Measurements from ENCODE around the gene GAS7. TPM values are rescaled to one million over a fixed set of nuclear protein-coding genes. Genes with fewer than 3 reads are reported as not detected.

Gene GAS7
- total RNA-seq, 2 experiments from 2014 or later: 1.6 to 2.1 TPM

GRCh38 chr17:10106067-10106466, 92.3 kb downstream of the GAS7 start:
- Mint-ChIP-seq H3K4me1 (ENCODE audit: low read depth) (peaks cover 8% of the 10 kb centered on the region), H3K27me3 (no peaks in the 10 kb centered on the region), H3K9me3 (no peaks in the 10 kb centered on the region), H3K27ac (no peak overlapping the region), H3K4me3 (no peak overlapping the region), H3K36me3 (ENCODE audit: low read depth) (no peaks in the 10 kb centered on the region)
- CTCF ChIA-PET: no interaction called here
- ATAC-seq: no peak
- no peak for TF ChIP-seq CTCF (IDR thresholded peaks at IDR 0.05)
- POLR2A ChIA-PET: no interaction called here
- intact Hi-C loops (cut with micrococcal nuclease): no loop called here
- DNase-seq: no peak

GRCh38 chr17:10105513-10106001, 92.8 kb downstream of the GAS7 start:
- intact Hi-C loops (cut with micrococcal nuclease): no loop called here
- ChIA-PET CTCF (no interaction called here), POLR2A (no interaction called here)
- no peaks in the 10 kb centered on the region for H3K36me3 Mint-ChIP-seq (ENCODE audit: low read depth)
- no peak for DNase-seq
- no peak overlapping the region for H3K27ac Mint-ChIP-seq
- H3K4me3 Mint-ChIP-seq: no peak overlapping the region
- no peak for ATAC-seq
- H3K27me3 Mint-ChIP-seq: no peaks in the 10 kb centered on the region
- no peak for TF ChIP-seq CTCF (IDR thresholded peaks at IDR 0.05)
- H3K4me1 Mint-ChIP-seq (ENCODE audit: low read depth): peaks cover 8% of the 10 kb centered on the region
- no peaks in the 10 kb centered on the region for H3K9me3 Mint-ChIP-seq

- intact Hi-C loops (cut with micrococcal nuclease): no loop called here
- Mint-ChIP-seq H3K36me3 (ENCODE audit: low read depth) (no peaks in the 10 kb centered on the region), H3K4me3 (no peak overlapping the region), H3K4me1 (ENCODE audit: low read depth) (peaks cover 8% of the 10 kb centered on the region), H3K27ac (no peak overlapping the region), H3K9me3 (no peaks in the 10 kb centered on the region), H3K27me3 (no peaks in the 10 kb centered on the region)
- ATAC-seq: no peak
- DNase-seq: no peak
- CTCF ChIA-PET: interaction anchor here (0.8 kb wide), 1 partner anchor 116 kb away, joined by 3 read pairs; no protein-coding TSS in a partner anchor
- POLR2A ChIA-PET: no interaction called here
- no peak for TF ChIP-seq CTCF (IDR thresholded peaks at IDR 0.05)
Measured at GRCh38 chr17:10103712-10104111, 94.7 kb downstream of the GAS7 start.

GRCh38 chr17:10102817-10103216, 95.6 kb downstream of the GAS7 start:
- Mint-ChIP-seq H3K4me3 (no peak overlapping the region), H3K27me3 (no peaks in the 10 kb centered on the region), H3K9me3 (no peaks in the 10 kb centered on the region), H3K36me3 (ENCODE audit: low read depth) (no peaks in the 10 kb centered on the region), H3K27ac (no peak overlapping the region), H3K4me1 (ENCODE audit: low read depth) (peaks cover 8% of the 10 kb centered on the region)
- DNase-seq (no peak), ATAC-seq (no peak)
- no peak for TF ChIP-seq CTCF (IDR thresholded peaks at IDR 0.05)
- CTCF ChIA-PET: no interaction called here
- POLR2A ChIA-PET: no interaction called here
- intact Hi-C loops (cut with micrococcal nuclease): no loop called here

GRCh38 chr17:10099051-10099571, 99.3 kb downstream of the GAS7 start:
- Mint-ChIP-seq H3K36me3 (ENCODE audit: low read depth) (no peaks in the 10 kb centered on the region), H3K9me3 (no peaks in the 10 kb centered on the region), H3K4me3 (no peak overlapping the region), H3K27me3 (no peaks in the 10 kb centered on the region), H3K4me1 (ENCODE audit: low read depth) (peaks cover 2% of the 10 kb centered on the region), H3K27ac (no peak overlapping the region)
- ChIA-PET CTCF (no interaction called here), POLR2A (no interaction called here)
- DNase-seq (no peak), ATAC-seq (no peak)
- intact Hi-C loops (cut with micrococcal nuclease): no loop called here
- no peak for TF ChIP-seq CTCF (IDR thresholded peaks at IDR 0.05)
